AG04449 (cell line): Measurements from ENCODE around the gene CACNA2D3.

Source experiments
- CTCF ChIA-PET: fragments of 350-600 bp; formaldehyde crosslinking; extraction: SDS; loops from one replicate; lab custom pipeline; 2021; ENCODE audit warnings: antibody characterized with exemption; lab: Yijun Ruan, JAX
- POLR2A ChIA-PET: fragments of 400-600, 350-600 bp; formaldehyde crosslinking; extraction: SDS; loops from one replicate; lab custom pipeline; 2020; ENCODE audit warnings: antibody characterized with exemption, inconsistent platforms; lab: Yijun Ruan, JAX
- DNase-seq: peaks from one replicate; pipeline ENCODE4 v3.0.0-alpha.2; 2010; ENCODE audit warnings: low read depth, low spot score
- H3K4me3 ChIP-seq: 2 replicates; pipeline ENCODE4 v1.5.1; 2011; ENCODE audit warnings: low read depth, mild to moderate bottlenecking, control low read depth, low read length
- TF ChIP-seq, protein P1 (sequence below): IDR thresholded peaks from one replicate; pipeline ENCODE4 v1.5.1; 2011; ENCODE audit warnings: mild to moderate bottlenecking, moderate library complexity, low read length, control low read depth, inconsistent platforms; ENCODE audit not compliant: insufficient read depth; ENCODE audit errors: missing control alignments

The CACNA2D3 gene

DNA sequence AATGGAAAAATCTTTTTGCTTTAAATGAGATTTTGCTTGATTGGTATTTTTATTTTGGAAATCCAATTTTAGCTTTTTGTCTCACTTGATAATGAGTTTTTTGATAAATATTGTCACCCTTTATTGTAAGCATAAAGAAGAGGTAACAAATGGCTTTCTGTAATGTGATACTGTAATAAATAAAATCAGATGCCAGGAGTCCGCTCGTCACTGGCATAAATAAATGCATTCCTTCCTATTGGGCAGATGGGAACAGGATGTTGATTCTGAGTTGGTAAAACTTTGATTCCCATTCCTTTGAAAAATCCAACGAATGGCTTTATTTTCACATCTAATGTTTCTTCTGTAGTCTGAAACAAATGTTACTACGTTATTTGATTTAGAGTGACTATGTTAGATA lies 59.9 kb downstream of the CACNA2D3 start:
- TF ChIP-seq, protein P1, sequence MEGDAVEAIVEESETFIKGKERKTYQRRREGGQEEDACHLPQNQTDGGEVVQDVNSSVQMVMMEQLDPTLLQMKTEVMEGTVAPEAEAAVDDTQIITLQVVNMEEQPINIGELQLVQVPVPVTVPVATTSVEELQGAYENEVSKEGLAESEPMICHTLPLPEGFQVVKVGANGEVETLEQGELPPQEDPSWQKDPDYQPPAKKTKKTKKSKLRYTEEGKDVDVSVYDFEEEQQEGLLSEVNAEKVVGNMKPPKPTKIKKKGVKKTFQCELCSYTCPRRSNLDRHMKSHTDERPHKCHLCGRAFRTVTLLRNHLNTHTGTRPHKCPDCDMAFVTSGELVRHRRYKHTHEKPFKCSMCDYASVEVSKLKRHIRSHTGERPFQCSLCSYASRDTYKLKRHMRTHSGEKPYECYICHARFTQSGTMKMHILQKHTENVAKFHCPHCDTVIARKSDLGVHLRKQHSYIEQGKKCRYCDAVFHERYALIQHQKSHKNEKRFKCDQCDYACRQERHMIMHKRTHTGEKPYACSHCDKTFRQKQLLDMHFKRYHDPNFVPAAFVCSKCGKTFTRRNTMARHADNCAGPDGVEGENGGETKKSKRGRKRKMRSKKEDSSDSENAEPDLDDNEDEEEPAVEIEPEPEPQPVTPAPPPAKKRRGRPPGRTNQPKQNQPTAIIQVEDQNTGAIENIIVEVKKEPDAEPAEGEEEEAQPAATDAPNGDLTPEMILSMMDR: no peak
- CTCF ChIA-PET: no interaction called here
- POLR2A ChIA-PET: no interaction called here

DNA sequence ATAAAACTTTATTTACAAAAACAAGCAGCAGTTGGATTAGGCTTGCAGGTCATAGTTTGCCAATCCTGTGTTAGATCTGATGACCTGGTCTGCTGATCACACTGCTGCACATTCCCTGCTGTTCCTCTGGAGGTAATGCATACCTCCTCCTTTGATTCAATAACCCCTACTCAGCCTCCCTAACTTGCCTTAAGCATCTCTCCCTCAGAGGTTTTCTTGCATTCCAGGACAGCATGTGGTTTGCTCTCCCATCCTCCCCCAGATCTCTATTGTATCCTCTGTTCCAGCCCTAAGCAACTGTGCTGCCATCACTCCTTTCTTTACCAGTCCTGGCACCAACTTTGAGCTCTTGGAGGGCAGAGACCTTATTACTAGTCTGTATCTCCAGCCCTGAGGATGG lies 63.4 kb downstream of the CACNA2D3 start:
- ChIA-PET CTCF (no interaction called here), POLR2A (no interaction called here)
- no peak overlapping the region for H3K4me3 ChIP-seq
- TF ChIP-seq, protein P1: no peak
- no peak for DNase-seq

More for the DNA sequence above, 59.9 kb downstream of the CACNA2D3 start:
- H3K4me3 ChIP-seq: no peak overlapping the region
- DNase-seq: no peak

DNA sequence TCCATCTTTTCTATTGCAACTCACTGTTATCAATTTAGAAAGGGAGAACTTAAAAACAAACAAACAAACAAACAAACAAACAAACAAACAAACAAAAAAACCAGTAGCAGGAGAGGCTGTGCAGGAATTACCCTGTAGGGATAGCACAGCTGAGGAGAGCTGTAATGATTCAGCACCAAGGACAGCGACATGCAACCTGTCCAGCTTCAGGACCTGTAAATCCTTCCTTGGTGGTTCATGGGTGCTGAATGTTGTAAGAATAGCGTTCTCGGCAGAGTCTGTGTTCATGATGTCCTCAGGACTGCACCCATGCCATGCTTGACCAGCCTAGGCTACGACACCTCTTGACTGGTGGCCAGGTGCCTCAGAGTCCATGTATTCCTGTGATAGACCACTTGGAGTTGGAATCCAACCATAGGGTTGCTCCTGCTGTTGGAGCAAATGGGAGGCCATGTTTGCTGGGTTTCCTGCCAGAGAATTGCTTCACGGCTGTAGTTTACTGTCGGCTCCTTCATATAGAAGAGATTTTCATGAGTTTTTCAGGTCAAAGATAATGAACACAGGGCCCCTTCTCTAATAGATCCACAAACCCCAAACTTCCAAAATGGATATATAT lies 65.9 kb downstream of the CACNA2D3 start:
- ChIA-PET POLR2A (no interaction called here), CTCF (no interaction called here)
- no peak for DNase-seq
- no peak overlapping the region for H3K4me3 ChIP-seq
- TF ChIP-seq, protein P1: no peak

DNA sequence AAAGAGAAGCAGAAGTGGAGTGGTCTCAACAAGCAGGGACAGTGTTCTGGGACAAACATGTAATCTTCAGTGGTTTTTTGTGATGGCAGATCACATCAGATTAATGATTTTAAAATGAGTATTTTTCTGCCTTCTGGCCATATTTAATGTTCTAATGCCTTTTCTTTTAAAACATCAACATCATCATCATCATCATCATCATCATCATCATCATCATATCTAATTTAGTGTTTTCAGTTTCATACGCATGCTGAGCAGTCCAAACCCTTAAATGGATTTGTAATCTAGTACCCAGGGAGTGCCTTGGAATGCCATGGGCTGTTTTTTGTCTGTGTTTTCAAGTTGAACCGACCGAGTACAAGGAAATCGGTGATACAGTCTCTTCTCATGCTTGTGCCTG lies 68.9 kb downstream of the CACNA2D3 start:
- TF ChIP-seq, protein P1: no peak
- CTCF ChIA-PET: no interaction called here

DNA sequence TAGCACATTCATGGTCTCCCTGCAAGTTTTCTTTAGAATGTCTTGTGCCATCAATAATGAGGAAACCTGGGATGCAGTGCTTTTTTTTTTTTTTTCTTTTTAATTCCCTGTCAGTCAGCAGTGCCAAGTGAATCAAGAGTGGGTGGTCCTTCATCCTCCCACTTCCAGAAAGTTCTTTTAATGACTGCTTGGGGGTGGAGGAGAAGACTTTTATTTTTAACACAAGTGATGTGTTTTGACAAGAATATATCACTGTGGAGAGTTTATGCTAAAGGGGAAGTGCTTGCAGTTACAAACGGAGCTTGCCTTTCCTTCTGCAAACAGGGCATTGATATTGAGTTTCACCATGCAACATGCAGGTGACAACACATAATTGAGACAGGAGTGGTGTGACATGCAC lies 69.7 kb downstream of the CACNA2D3 start:
- ChIA-PET CTCF (no interaction called here), POLR2A (no interaction called here)
- no peak overlapping the region for H3K4me3 ChIP-seq
- no peak for DNase-seq
- TF ChIP-seq, protein P1: no peak

More for the DNA sequence above, 68.9 kb downstream of the CACNA2D3 start:
- DNase-seq: no peak
- no peak overlapping the region for H3K4me3 ChIP-seq
- POLR2A ChIA-PET: no interaction called here

DNA sequence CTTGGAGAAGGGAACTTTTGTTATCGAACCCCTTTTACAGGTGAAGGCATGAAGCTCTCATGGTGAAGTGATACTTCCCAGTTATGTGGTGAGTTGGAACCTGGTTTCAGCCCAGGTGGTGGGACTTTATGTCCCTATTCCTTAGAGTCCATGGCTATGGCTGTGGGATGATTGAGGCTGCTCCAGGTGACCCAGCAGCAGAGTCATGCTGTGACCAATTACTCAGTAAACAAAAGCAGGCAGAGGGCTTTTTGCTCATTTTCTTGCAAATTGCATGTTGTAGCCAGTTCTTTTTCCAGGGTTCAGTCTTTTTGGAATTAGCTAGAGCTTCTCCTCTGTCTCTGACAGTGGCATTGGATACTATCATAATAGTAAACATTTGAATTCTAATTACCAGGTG lies 70.7 kb downstream of the CACNA2D3 start:
- no peak overlapping the region for H3K4me3 ChIP-seq
- no peak for DNase-seq
- POLR2A ChIA-PET: no interaction called here
- TF ChIP-seq, protein P1: no peak
- CTCF ChIA-PET: no interaction called here
